ENCODE data around the gene CNTNAP5. TPM values are rescaled to one million over a fixed set of nuclear protein-coding genes. Genes with fewer than 3 reads are reported as not detected.

Gene CNTNAP5
- total and polyA plus RNA-seq, 9 of the 15 experiments (the other 6 are each of a cell fraction or from before 2014, with no cell fraction given) = not detected

DNA sequence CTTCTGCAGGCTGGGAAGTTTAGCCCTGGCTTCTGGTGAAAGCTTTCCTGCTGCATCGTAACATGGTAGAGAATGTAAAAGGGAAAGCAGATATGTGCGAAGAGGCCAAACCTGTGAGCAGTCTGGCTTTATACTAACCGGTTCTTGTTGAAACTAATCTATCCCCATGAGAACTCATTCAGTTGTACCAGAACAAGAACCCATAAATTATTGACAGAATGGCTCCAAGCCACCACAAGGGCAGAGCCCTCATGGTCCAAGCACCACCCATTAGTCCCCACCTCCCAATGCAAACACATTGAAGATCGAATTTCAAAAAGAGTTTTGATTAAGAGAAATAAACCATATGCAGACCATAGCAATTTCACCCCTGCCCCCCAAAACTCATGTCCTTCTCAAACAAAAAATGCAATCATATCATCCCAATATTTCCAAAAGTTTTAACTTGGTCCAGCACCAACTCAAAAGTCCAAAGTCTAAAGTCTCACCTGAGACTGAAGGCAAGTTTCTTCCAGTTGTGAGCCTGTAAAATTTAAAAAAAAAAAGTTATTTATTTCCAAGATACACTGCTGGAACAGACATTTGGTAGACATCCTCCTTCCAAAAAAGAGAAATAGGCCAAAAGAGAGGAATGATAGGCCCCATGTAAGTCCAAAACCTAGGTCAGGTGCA lies 318.9 kb downstream of the CNTNAP5 start:
- 5% methylated on average over 4 of the region's 4 CpGs for WGBS (ENCODE audit: insufficient coverage, low coverage, missing lambda C conversion rate)

DNA sequence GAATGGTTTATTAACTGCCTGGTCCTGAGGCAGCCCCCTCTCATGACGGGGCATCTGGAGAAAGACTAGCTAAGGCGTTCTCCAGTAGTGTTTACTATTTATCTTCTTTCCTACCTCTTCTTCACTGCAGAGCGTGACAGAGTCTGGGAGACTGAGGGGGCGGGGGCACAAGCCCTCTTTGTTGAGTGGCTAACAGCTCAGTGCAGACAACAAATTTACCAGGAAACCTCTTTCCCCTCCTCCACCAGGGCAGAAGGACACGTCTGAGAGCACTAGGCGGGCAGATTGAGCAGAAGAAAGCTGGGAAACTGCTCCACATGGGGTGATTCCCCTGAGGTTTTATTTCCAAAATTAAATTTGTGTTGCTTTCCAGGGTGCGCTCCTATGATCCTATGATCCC lies 322.1 kb downstream of the CNTNAP5 start:
- DNase-seq (ENCODE audit: extremely low read depth in 1 of 4, low spot score in 3 of 4) = no peak
- 2% methylated on average over 7 of the region's 7 CpGs for WGBS (ENCODE audit: insufficient coverage, low coverage, missing lambda C conversion rate)
- Histone ChIP-seq H2AFZ (ENCODE audit: low read depth, low read length) (no peak overlapping the region), H3K4me2 (ENCODE audit: insufficient read depth, low read length) (no peak overlapping the region), H3K4me1 (replicated peaks in 1 of 2; ENCODE audit: control insufficient read depth in 2 of 2, insufficient read depth in 2 of 2, low read length in 2 of 2) (no peaks in the 10 kb centered on the region), H3K27me3 (ENCODE audit: control insufficient read depth in 2 of 2, insufficient read depth in 2 of 2, low read length in 2 of 2) (no peaks in the 10 kb centered on the region), H3K9me3 (replicated peaks; ENCODE audit: control insufficient read depth, insufficient read depth, low read depth, low read length) (no peaks in the 10 kb centered on the region), H4K20me1 (replicated peaks; ENCODE audit: control insufficient read depth, insufficient read depth, low read length) (no peaks in the 10 kb centered on the region), H3K79me2 (ENCODE audit: control insufficient read depth, insufficient read depth, low read length) (no peaks in the 10 kb centered on the region), H3K9ac (ENCODE audit: insufficient read depth in 1 of 2, low read depth in 2 of 2, low read length in 2 of 2) (no peak overlapping the region), H3K9me1 (ENCODE audit: control insufficient read depth, insufficient read depth, low read length) (no peaks in the 10 kb centered on the region), H3K36me3 (ENCODE audit: control insufficient read depth, insufficient read depth, low read length) (no peaks in the 10 kb centered on the region), H3K27ac (ENCODE audit: extremely low read depth, low read depth, low read length) (no peak overlapping the region), H3K4me3 (no peak overlapping the region)
- intact Hi-C loops (cut with micrococcal nuclease) (no loop called here), in situ Hi-C loops (cut with MboI) (no loop called here)
- ATAC-seq = no peak
- TF ChIP-seq ZNF586 (CRISPR knock-in tag; conservative IDR thresholded peaks at IDR 0.05) = no peak
- no peak for TF ChIP-seq NR2F6 (CRISPR knock-in tag; IDR thresholded peaks at IDR 0.05)
- TF ChIP-seq, protein P1, sequence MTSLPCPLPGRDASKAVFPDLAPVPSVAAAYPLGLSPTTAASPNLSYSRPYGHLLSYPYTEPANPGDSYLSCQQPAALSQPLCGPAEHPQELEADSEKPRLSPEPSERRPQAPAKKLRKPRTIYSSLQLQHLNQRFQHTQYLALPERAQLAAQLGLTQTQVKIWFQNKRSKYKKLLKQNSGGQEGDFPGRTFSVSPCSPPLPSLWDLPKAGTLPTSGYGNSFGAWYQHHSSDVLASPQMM (CRISPR knock-in tag; IDR thresholded peaks at IDR 0.05) = no peak
- no peak for TF ChIP-seq TCFL5 (CRISPR knock-in tag; conservative IDR thresholded peaks at IDR 0.05)
- no peak for TF ChIP-seq CBX1 (IDR thresholded peaks at IDR 0.05; ENCODE audit: low read depth)
- TF ChIP-seq, protein P2, sequence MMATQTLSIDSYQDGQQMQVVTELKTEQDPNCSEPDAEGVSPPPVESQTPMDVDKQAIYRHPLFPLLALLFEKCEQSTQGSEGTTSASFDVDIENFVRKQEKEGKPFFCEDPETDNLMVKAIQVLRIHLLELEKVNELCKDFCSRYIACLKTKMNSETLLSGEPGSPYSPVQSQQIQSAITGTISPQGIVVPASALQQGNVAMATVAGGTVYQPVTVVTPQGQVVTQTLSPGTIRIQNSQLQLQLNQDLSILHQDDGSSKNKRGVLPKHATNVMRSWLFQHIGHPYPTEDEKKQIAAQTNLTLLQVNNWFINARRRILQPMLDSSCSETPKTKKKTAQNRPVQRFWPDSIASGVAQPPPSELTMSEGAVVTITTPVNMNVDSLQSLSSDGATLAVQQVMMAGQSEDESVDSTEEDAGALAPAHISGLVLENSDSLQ (IDR thresholded peaks at IDR 0.05) = no peak
- POLR2A ChIA-PET = no interaction called here
- FAIRE-seq = no peak
- CTCF ChIA-PET (ENCODE audit: low intra/inter-chr PET ratio) = no interaction called here
- no TSS peak for BruUV-seq (replicated peaks)

More for the DNA sequence above, 318.9 kb downstream of the CNTNAP5 start:
- Histone ChIP-seq H3K27ac (ENCODE audit: extremely low read depth, low read depth, low read length) (no peak overlapping the region), H4K20me1 (replicated peaks; ENCODE audit: control insufficient read depth, insufficient read depth, low read length) (no peaks in the 10 kb centered on the region), H2AFZ (ENCODE audit: low read depth, low read length) (no peak overlapping the region), H3K9me1 (ENCODE audit: control insufficient read depth, insufficient read depth, low read length) (no peaks in the 10 kb centered on the region), H3K4me3 (no peak overlapping the region), H3K4me1 (replicated peaks in 1 of 2; ENCODE audit: control insufficient read depth in 2 of 2, insufficient read depth in 2 of 2, low read length in 2 of 2) (no peaks in the 10 kb centered on the region), H3K9me3 (replicated peaks; ENCODE audit: control insufficient read depth, insufficient read depth, low read depth, low read length) (no peaks in the 10 kb centered on the region), H3K27me3 (ENCODE audit: control insufficient read depth in 2 of 2, insufficient read depth in 2 of 2, low read length in 2 of 2) (no peaks in the 10 kb centered on the region), H3K4me2 (ENCODE audit: insufficient read depth, low read length) (no peak overlapping the region), H3K79me2 (ENCODE audit: control insufficient read depth, insufficient read depth, low read length) (no peaks in the 10 kb centered on the region), H3K9ac (ENCODE audit: insufficient read depth in 1 of 2, low read depth in 2 of 2, low read length in 2 of 2) (no peak overlapping the region), H3K36me3 (ENCODE audit: control insufficient read depth, insufficient read depth, low read length) (no peaks in the 10 kb centered on the region)
- no TSS peak for BruUV-seq (replicated peaks)
- no peak for TF ChIP-seq FOXJ3 (CRISPR knock-in tag; IDR thresholded peaks at IDR 0.05)
- no peak for ATAC-seq
- ChIA-PET CTCF (ENCODE audit: low intra/inter-chr PET ratio) (no interaction called here), POLR2A (no interaction called here)
- no peak for DNase-seq (ENCODE audit: extremely low read depth in 1 of 4, low spot score in 3 of 4)
- intact Hi-C loops (cut with micrococcal nuclease) = no loop called here
- FAIRE-seq = no peak
- in situ Hi-C loops (cut with MboI) = no loop called here

Measured in K562 (cell line).